Measurements from ENCODE around the gene STRIT1.

DNA sequence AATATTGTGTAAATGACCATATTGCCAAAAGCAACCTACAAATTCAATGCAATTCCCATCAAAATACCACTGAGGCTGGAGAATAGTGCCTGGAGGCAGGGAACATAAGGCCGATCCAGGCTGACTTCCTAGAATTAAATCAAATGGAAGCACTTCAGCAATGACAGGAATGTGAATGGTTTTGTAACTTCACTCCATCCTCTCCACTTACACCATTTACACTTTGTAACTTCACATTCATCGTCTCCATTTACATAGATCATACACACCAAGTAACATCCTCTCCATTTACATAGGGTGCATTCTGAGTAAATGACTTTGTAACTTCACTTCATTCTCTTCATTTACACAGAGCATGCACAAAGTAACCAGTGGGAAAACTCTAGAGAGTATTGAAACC, 11.6 kb downstream of the STRIT1 start:
- TF ChIP-seq, protein P1, sequence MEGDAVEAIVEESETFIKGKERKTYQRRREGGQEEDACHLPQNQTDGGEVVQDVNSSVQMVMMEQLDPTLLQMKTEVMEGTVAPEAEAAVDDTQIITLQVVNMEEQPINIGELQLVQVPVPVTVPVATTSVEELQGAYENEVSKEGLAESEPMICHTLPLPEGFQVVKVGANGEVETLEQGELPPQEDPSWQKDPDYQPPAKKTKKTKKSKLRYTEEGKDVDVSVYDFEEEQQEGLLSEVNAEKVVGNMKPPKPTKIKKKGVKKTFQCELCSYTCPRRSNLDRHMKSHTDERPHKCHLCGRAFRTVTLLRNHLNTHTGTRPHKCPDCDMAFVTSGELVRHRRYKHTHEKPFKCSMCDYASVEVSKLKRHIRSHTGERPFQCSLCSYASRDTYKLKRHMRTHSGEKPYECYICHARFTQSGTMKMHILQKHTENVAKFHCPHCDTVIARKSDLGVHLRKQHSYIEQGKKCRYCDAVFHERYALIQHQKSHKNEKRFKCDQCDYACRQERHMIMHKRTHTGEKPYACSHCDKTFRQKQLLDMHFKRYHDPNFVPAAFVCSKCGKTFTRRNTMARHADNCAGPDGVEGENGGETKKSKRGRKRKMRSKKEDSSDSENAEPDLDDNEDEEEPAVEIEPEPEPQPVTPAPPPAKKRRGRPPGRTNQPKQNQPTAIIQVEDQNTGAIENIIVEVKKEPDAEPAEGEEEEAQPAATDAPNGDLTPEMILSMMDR (IDR thresholded peaks at IDR 0.05; ENCODE audit: borderline replicate concordance, extremely low read depth, low read length, poor library complexity, severe bottlenecking): no peak
- TF ChIP-seq EZH2 (IDR thresholded peaks at IDR 0.05; ENCODE audit: borderline replicate concordance, low read depth, low read length, severe bottlenecking): no peak
